Coronary artery (tissue), 2 donors: Measurements from ENCODE around the gene SPAG17.

ENCODE experiments used
- DNase-seq: peaks from one replicate; pipeline ENCODE4 v3.0.0-alpha.2; 2017; ENCODE audit warnings: low spot score
- H3K27ac ChIP-seq, 2 donors: fragments of 200-600 bp; sonication (generic); one replicate each; pipeline ENCODE4 v1.5.1; 2016 to 2019
- H3K4me3 ChIP-seq: fragments of 200-600 bp; sonication (generic); 2 replicates; pipeline ENCODE4 v1.5.1; 2016; ENCODE audit warnings: mild to moderate bottlenecking, moderate library complexity
- TF ChIP-seq, protein P1 (sequence below): fragments of 200-600 bp; sonication (generic); IDR thresholded peaks from one replicate; pipeline ENCODE4 v1.5.1; 2019; ENCODE audit warnings: antibody characterized with exemption

Gene SPAG17

DNA sequence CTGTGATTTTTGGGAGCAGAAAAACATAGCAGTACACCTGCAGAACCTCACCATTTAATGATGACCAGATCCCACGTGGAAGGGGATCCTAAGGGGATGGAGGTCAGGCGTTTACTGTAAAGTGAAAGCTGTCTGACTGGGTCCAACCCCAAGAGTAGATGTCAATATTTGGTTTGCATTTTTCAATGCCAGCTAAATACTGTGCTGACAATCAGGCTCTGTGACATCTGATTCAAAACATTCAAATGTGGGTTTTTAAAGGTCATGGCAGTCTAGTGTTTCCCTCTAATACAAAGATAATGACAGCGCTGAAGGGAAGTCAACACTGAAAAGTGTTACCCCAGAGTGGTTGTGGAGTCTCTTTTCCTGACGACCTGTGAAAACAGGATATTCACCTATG is 68.1 kb downstream of the SPAG17 start:
- no peak for DNase-seq
- no peak overlapping the region for H3K27ac ChIP-seq
- no peak overlapping the region for H3K4me3 ChIP-seq
- TF ChIP-seq, protein P1, sequence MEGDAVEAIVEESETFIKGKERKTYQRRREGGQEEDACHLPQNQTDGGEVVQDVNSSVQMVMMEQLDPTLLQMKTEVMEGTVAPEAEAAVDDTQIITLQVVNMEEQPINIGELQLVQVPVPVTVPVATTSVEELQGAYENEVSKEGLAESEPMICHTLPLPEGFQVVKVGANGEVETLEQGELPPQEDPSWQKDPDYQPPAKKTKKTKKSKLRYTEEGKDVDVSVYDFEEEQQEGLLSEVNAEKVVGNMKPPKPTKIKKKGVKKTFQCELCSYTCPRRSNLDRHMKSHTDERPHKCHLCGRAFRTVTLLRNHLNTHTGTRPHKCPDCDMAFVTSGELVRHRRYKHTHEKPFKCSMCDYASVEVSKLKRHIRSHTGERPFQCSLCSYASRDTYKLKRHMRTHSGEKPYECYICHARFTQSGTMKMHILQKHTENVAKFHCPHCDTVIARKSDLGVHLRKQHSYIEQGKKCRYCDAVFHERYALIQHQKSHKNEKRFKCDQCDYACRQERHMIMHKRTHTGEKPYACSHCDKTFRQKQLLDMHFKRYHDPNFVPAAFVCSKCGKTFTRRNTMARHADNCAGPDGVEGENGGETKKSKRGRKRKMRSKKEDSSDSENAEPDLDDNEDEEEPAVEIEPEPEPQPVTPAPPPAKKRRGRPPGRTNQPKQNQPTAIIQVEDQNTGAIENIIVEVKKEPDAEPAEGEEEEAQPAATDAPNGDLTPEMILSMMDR: no peak

DNA sequence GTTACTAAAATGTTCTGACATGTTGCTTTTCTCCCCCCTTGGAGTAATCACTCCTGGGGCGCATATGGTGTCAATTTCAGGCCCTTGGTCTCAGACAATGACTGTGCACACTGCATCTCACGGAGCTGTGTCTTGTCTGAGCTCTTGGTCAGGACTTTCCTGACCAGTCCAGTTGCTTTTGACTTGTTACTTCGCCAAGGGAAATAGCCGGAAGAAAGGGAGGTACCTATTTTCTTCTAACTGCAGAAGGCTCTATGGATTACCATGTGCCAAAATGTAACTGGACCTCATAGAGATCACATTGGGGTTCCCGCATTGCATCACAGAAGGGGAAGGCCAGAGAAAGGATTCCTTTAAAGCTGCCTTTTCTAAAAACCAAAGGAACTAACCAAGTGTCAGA is 68.6 kb downstream of the SPAG17 start:
- DNase-seq: no peak
- no peak overlapping the region for H3K27ac ChIP-seq
- no peak overlapping the region for H3K4me3 ChIP-seq
- TF ChIP-seq, protein P1: no peak

DNA sequence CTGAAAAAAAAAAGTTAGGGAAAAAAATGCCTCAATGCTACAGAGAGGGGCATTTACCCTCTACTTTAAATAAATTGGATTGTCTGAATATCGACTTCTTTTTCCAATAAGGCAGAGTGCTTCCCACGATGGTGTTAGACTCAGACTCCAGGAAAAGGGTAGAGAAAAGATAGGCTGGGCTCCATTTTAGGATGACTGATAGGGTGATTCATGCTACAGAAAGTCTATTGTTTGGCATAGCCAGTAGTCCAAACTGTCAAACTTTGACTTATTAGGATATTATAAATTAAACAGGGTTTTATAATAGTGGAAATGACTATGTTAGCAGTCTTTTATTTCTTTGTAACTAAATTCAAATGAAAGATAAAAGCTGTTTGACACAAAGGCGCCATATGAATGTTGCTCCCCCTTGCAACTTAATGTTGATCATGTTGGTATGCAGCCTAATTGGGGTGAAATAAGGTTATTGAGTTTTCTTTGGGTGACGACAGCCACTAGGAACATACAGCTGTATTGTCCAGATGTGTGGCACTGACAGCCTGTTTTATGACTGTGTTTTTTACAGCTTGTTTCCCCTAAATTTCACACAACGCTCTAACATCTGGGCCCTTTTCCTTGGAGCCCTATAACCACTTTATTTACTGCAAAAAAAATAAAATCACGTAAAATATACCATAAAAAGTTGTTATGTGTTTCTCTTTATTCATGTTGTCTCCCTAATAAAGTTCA is 69.3 kb downstream of the SPAG17 start:
- Histone ChIP-seq H3K27ac (no peak overlapping the region), H3K4me3 (no peak overlapping the region)
- TF ChIP-seq, protein P1: no peak
- no peak for DNase-seq

DNA sequence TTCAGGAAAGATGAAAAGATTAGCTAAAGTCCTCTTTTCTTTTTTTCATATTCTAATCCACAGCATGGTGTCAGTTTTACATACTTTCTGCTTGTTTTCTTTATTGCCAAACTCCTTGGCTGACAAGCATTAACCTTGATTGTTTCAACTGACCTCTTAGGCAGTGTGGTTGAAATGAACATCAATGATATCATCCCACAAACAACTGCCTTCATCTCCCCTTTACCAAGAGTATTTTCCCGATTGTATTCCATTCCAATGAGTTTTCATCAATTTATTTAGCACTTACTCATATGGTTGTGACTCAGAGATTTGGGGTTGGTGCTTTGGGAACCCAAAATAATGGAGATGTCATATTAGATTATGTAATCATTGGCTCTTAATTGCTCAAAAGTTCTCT is 71.8 kb downstream of the SPAG17 start:
- H3K27ac ChIP-seq: no peak overlapping the region
- TF ChIP-seq, protein P1: no peak
- no peak for DNase-seq
- no peak overlapping the region for H3K4me3 ChIP-seq

DNA sequence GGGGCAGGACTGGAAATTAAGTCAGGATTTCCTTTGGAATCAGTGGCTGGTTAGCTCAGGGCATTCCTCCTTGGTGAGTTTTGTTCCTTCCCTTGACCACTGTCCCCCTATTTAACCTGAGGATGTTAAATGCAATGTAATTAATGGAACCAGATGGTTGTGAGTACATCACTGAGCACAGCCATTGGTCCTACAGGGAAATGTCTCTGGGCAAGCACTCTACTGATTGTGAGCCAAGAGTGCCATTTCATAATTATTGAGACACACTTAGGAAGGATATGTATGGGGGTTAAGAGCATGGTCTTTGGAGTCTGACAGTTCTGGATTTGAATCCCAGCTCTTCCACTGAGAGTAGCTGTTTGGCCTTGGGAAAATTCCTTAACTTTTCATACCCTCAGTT is 74.4 kb downstream of the SPAG17 start:
- Histone ChIP-seq H3K4me3 (no peak overlapping the region), H3K27ac (no peak overlapping the region)
- TF ChIP-seq, protein P1: no peak
- no peak for DNase-seq

DNA sequence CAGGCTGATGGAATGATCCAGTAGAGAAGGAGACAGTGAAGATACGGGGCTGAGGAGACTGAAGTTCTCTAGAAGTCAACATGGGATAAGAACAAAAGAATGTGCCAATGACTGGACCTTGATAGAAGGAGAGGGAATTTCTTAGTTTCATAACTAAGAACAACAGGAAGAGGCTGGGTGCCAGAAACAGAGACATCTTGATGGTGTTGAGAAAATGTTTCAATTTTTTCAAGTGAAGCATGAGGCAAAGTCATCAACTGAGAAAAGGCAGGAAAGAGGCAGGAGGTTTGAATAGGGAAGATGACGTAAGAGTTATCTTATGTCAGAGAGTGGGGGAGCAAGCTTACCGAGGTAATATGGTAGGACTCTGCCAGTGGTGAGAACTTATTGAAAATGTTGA is 80.1 kb downstream of the SPAG17 start:
- TF ChIP-seq, protein P1: no peak
- no peak overlapping the region for H3K4me3 ChIP-seq
- no peak overlapping the region for H3K27ac ChIP-seq
- DNase-seq: no peak

DNA sequence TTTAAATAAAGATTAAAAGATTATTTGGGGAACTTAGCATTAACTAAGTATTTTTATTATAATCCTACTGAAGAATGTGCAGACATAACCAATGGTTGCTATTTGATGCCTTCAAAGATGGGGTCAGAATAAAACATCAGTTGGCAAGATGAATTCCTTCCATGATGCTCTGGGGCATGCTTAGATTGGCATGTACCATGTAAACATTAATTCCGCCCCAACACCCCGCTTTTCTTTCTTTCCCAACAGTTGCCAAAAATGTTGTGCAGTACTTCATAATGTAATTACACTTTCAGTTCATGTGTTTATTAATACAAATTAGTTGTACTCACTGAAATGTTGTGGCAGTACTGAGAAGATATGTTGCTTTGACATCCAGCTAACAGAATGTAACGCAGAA is 82.6 kb downstream of the SPAG17 start:
- Histone ChIP-seq H3K4me3 (no peak overlapping the region), H3K27ac (no peak overlapping the region)
- no peak for DNase-seq
- TF ChIP-seq, protein P1: no peak
